Kidney (tissue), 14 donors: Measurements from ENCODE around the gene LTBP4. TPM values are rescaled to one million over a fixed set of nuclear protein-coding genes. Genes with fewer than 3 reads are reported as not detected.

Experiments used
- DNase-seq, 5 donors: peaks; one replicate each; pipeline ENCODE4 v3.0.0-alpha.2; 2013 to 2020
- FAIRE-seq: peaks from 2 replicates; lab custom pipeline; 2012; peaks lifted over from hg19 to GRCh38; lab: Jason Lieb, UNC
- H3K27ac ChIP-seq, 2 donors: one replicate each; pipeline ENCODE4 v1.7.0; 2013; ENCODE audit warnings: low read depth in 2 of 2, low read length in 2 of 2, inconsistent platforms in 1 of 2
- H3K27me3 ChIP-seq: one replicate; pipeline ENCODE4 v1.7.1; 2013; ENCODE audit warnings: low read length, inconsistent platforms; ENCODE audit not compliant: control insufficient read depth, insufficient read depth
- H3K36me3 ChIP-seq, 3 donors: one replicate each; pipeline versions ENCODE4 v1.7.0 to v1.7.1; 2013; ENCODE audit warnings: low read length in 3 of 3, control low read depth in 1 of 3, inconsistent platforms in 1 of 3; ENCODE audit not compliant: insufficient read depth in 3 of 3, control insufficient read depth in 2 of 3
- H3K4me1 ChIP-seq, 3 donors: one replicate each; pipeline versions ENCODE4 v1.7.0 to v1.7.1; 2013; ENCODE audit warnings: low read length in 3 of 3, inconsistent platforms in 1 of 3, low read depth in 1 of 3; ENCODE audit not compliant: control insufficient read depth in 2 of 3, insufficient read depth in 2 of 3
- H3K4me3 ChIP-seq, 3 donors: one replicate each; pipeline versions ENCODE4 v1.7.0 to v1.8.1; 2013; ENCODE audit warnings: low read length in 3 of 3, control low read depth in 1 of 3, inconsistent platforms in 1 of 3
- H3K9ac ChIP-seq, 3 donors: one replicate each; pipeline versions ENCODE4 v1.7.0 to v1.7.1; 2013; ENCODE audit warnings: low read length in 3 of 3, control low read depth in 1 of 3, inconsistent platforms in 1 of 3
- H3K9me3 ChIP-seq, 3 donors: one replicate each; pipeline versions ENCODE4 v1.7.0 to v1.7.1; 2013; ENCODE audit warnings: low read length in 3 of 3, control low read depth in 1 of 3, inconsistent platforms in 1 of 3; ENCODE audit not compliant: control insufficient read depth in 2 of 3, insufficient read depth in 1 of 3
- CTCF ChIP-seq: IDR thresholded peaks from 3 replicates; pipeline ENCODE4 v1.5.1; 2012; ENCODE audit warnings: mild to moderate bottlenecking, moderate library complexity, borderline replicate concordance; ENCODE audit not compliant: insufficient read depth; ENCODE audit errors: extremely low read depth
- intact Hi-C: fragments of 100-400 bp; cut with DNase I; formaldehyde crosslinking; loops from one replicate; pipeline ENCODE4 v1.11.1; 2022
- polyA plus RNA-seq: library from polyadenylated mRNA; stranded (reverse); fragments of 350-450 nt; fragmentation: Illumina TruSeq; extraction: RNeasy Lipid Tissue Mini Kit (QIAGEN cat#74804); gene quantifications from one replicate; pipeline ENCODE4 v1.2.3, GENCODE V29; 2014; ENCODE audit warnings: low read depth, low replicate concordance; ENCODE audit not compliant: insufficient read depth
- total RNA-seq: library from RNA; stranded (reverse); fragmentation: NEBNext Ultra II Directional; extraction: Animal tissue kit (Norgen Biotek cat#: 25700); gene quantifications from one replicate; pipeline ENCODE4 v1.2.1, GENCODE V29; 2021
- donor health status: control.
- donor health status: control.
- donor health status: control.
- donor health status: control.
- donor health status: control.
- donor health status: DM: yes; HTN: yes; CAD: no.
- donor health status: Normal renal cell carcinoma (clear cell type).

The LTBP4 gene
- total and polyA plus RNA-seq, 2 donors from 2014 or later = 52.1 to 155 TPM

GRCh38 chr19:40608957-40609356 lies 7.8 kb downstream of the LTBP4 start:
- no peaks in the 10 kb centered on the region for H3K27me3 ChIP-seq
- H3K36me3 ChIP-seq = peaks cover 0 to 3% (median 0%) of the 10 kb centered on the region in 3 donors
- intact Hi-C loops = no loop called here
- no peak overlapping the region for H3K27ac ChIP-seq
- no peak for TF ChIP-seq CTCF
- H3K9me3 ChIP-seq = no peaks in the 10 kb centered on the region
- peaks cover 0 to 14% (median 0%) of the 10 kb centered on the region in 3 donors for H3K4me1 ChIP-seq
- no peak overlapping the region for H3K9ac ChIP-seq
- H3K4me3 ChIP-seq = peak overlapping the region in 1 of 3 donors; percentile 41
- DNase-seq (no peak), FAIRE-seq (no peak)

- Histone ChIP-seq H3K9me3 (no peaks in the 10 kb centered on the region), H3K4me1 (peaks cover 0 to 14% (median 0%) of the 10 kb centered on the region in 3 donors), H3K4me3 (peak overlapping the region in 1 of 3 donors; percentile 41), H3K27me3 (no peaks in the 10 kb centered on the region), H3K36me3 (peaks cover 0 to 3% (median 0%) of the 10 kb centered on the region in 3 donors), H3K9ac (peak overlapping the region in 1 of 3 donors; percentile 34), H3K27ac (peak overlapping the region; percentile 65 to 76)
- intact Hi-C loops = no loop called here
- no peak for FAIRE-seq
- peak; percentile 62 to 98 (median 74) for DNase-seq
- TF ChIP-seq CTCF = no peak
These were observed 8.6 kb downstream of the LTBP4 start for GRCh38 chr19:40609561-40610395.

GRCh38 chr19:40610396-40611064 lies 9.4 kb downstream of the LTBP4 start:
- no peak for FAIRE-seq
- Histone ChIP-seq H3K4me1 (peaks cover 0 to 8% (median 0%) of the 10 kb centered on the region in 3 donors), H3K27me3 (no peaks in the 10 kb centered on the region), H3K9me3 (no peaks in the 10 kb centered on the region), H3K36me3 (peaks cover 0 to 3% (median 0%) of the 10 kb centered on the region in 3 donors), H3K27ac (peak overlapping the region; percentile 65 to 76), H3K9ac (no peak overlapping the region), H3K4me3 (peak overlapping the region in 1 of 3 donors; percentile 41)
- peak in 4 of 5 donors; percentile 28 to 88 (median 56) for DNase-seq
- no peak for TF ChIP-seq CTCF
- intact Hi-C loops = no loop called here
